HepG2 (cell line): ENCODE data around the gene ATP6V0D1. TPM values are rescaled to one million over a fixed set of nuclear protein-coding genes. Genes with fewer than 3 reads are reported as not detected.

ENCODE experiments used
- ATF1 ChIP-seq: IDR thresholded peaks from 2 replicates; pipeline ENCODE4 v1.6.1; 2016; ENCODE audit warnings: mild to moderate bottlenecking, control low read depth
- FUBP1 ChIP-seq: sonication (generic); formaldehyde crosslinking; IDR thresholded peaks from 2 replicates; pipeline ENCODE4 v1.5.1; 2020; ENCODE audit warnings: missing genetic modification reagents, mild to moderate bottlenecking, borderline replicate concordance
- IKZF1 ChIP-seq: fragments of 450-650 bp; IDR thresholded peaks from 2 replicates; pipeline ENCODE4 v1.7.1; 2016
- KLF16 ChIP-seq, 2 experiments: sonication (generic) in 1 of 2; formaldehyde crosslinking in 1 of 2; IDR thresholded peaks; 2 replicates each; pipeline versions ENCODE4 v1.6.1 to v1.8.0; 2016 to 2023; ENCODE audit warnings: missing genetic modification reagents in 2 of 2, missing compliant biosample characterization in 1 of 2
- MTF2 ChIP-seq: sonication (generic); formaldehyde crosslinking; IDR thresholded peaks from 2 replicates; pipeline ENCODE4 v1.5.0; 2020; ENCODE audit warnings: missing genetic modification reagents, borderline replicate concordance
- MXI1 ChIP-seq: IDR thresholded peaks from 3 replicates; pipeline ENCODE4 v1.6.1; 2012; ENCODE audit warnings: low read depth, low read length, inconsistent platforms, borderline replicate concordance
- NBN ChIP-seq: fragments of 450-650 bp; conservative IDR thresholded peaks from 2 replicates; pipeline ENCODE4 v1.6.1; 2017
- NFIB ChIP-seq: sonication (generic); formaldehyde crosslinking; IDR thresholded peaks from 2 replicates; pipeline ENCODE4 v1.9.0; 2021; ENCODE audit warnings: missing genetic modification reagents, mild to moderate bottlenecking, borderline replicate concordance
- NFIC ChIP-seq: IDR thresholded peaks from 2 replicates; pipeline ENCODE4 v1.6.1; 2012; ENCODE audit warnings: mild to moderate bottlenecking, low read length, inconsistent platforms
- RAD51 ChIP-seq: fragments of 450-650 bp; IDR thresholded peaks from 2 replicates; pipeline ENCODE4 v1.6.1; 2016; ENCODE audit warnings: borderline replicate concordance
- RBM22 ChIP-seq: fragments of 200-400 bp; formaldehyde crosslinking; optimal IDR thresholded peaks from 2 replicates; pipeline ENCODE3; 2017; ENCODE audit warnings: mild to moderate bottlenecking, low read length, moderate library complexity
- TFDP2 ChIP-seq: sonication (generic); formaldehyde crosslinking; IDR thresholded peaks from 2 replicates; pipeline ENCODE4 v1.4.0; 2020; ENCODE audit warnings: missing genetic modification reagents
- ZBTB8A ChIP-seq: sonication (generic); formaldehyde crosslinking; IDR thresholded peaks from 2 replicates; pipeline ENCODE4 v1.4.0; 2020; ENCODE audit warnings: mild to moderate bottlenecking, low read depth, missing genetic modification reagents, borderline replicate concordance
- ZIK1 ChIP-seq: sonication (generic); formaldehyde crosslinking; IDR thresholded peaks from 2 replicates; pipeline ENCODE4 v1.5.0; 2020; ENCODE audit warnings: mild to moderate bottlenecking, low read depth, missing genetic modification reagents, borderline replicate concordance
- ZNF124 ChIP-seq: sonication (generic); formaldehyde crosslinking; IDR thresholded peaks from 2 replicates; pipeline ENCODE4 v1.4.0; 2020; ENCODE audit warnings: missing genetic modification reagents
- ZNF501 ChIP-seq: sonication (generic); formaldehyde crosslinking; IDR thresholded peaks from 2 replicates; pipeline ENCODE4 v1.5.1; 2020; ENCODE audit warnings: mild to moderate bottlenecking, moderate library complexity, missing genetic modification reagents
- ZNF589 ChIP-seq: sonication (generic); formaldehyde crosslinking; conservative IDR thresholded peaks from 2 replicates; pipeline ENCODE4 v1.8.0; 2022; ENCODE audit warnings: mild to moderate bottlenecking, moderate library complexity, missing genetic modification reagents
- ZNF879 ChIP-seq: sonication (generic); formaldehyde crosslinking; IDR thresholded peaks from 2 replicates; pipeline ENCODE4 v1.8.1; 2023; ENCODE audit warnings: missing genetic modification reagents
- polyA plus RNA-seq, 8 experiments: library from polyadenylated mRNA; depleted of rRNA in 3 of 8; stranded (reverse) in 7 of 8; unstranded in 1 of 8; fragments of >200 nt; fragmentation: Illumina TruSeq in 4 of 8; extraction: Trizol in 4 of 8; gene quantifications; 2 replicates each; pipeline versions ENCODE4 v1.2.1 to v1.2.3, GENCODE V29; 2011 to 2016; ENCODE audit warnings: low read depth in 4 of 8, missing spikeins in 1 of 8, mixed read lengths in 1 of 8; ENCODE audit not compliant: insufficient read depth in 1 of 8
- total RNA-seq, 5 experiments: library from RNA; depleted of rRNA; stranded (reverse); fragments of >200 nt; fragmentation: Illumina TruSeq; extraction: Trizol; gene quantifications; 2 replicates each; pipeline ENCODE4 v1.2.3, GENCODE V29; 2016; ENCODE audit warnings: low read depth in 1 of 5
- TF ChIP-seq, protein P1 (sequence below): sonication (generic); formaldehyde crosslinking; IDR thresholded peaks from 2 replicates; pipeline ENCODE4 v1.5.0; 2020; ENCODE audit warnings: missing genetic modification reagents, mild to moderate bottlenecking, borderline replicate concordance
- TF ChIP-seq, protein P2 (sequence below): IDR thresholded peaks from 2 replicates; pipeline ENCODE4 v1.6.1; 2018; ENCODE audit warnings: missing genetic modification reagents, mild to moderate bottlenecking, missing compliant biosample characterization
- TF ChIP-seq, protein P3 (sequence below): sonication (generic); formaldehyde crosslinking; IDR thresholded peaks from 2 replicates; pipeline ENCODE4 v1.8.1; 2023; ENCODE audit warnings: missing genetic modification reagents, mild to moderate bottlenecking, borderline replicate concordance

The ATP6V0D1 gene
- total and polyA plus RNA-seq, 2 of the 13 experiments (the other 11 are each of a cell fraction or from before 2014, with no cell fraction given), result 51.1 to 61.3 TPM

DNA sequence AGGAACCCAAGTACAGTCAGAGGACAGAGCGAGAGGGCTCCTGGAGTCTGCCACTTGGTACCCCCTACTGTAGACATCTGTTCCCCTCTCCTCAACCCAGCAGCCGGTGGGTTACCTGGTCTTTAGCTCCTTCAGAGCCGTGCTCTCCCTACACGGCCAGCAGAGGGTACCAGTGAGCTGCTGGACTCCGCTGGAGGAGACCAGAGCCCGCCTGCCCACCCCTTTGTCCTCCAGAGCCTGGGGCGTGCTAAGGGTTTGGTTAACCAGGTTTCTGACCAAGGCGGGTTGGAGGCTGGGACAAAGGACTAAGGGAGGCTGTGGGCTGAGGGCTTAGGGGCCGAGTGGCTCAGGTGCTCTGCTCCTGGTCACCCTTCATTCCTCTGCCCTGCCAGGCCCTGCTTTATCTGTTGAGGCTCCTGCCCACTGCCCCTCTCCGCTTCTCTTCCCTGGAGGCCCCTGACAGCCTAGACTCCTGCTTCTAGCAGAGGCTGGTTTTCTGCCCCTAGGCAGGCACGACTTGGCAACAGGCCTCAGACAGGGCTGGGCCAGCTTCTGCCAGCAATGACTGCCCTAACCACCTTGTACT is 52.7 kb downstream of the ATP6V0D1 start (continued):
- TF ChIP-seq FUBP1 (CRISPR knock-in tag) (0 out of 2 replicates have a peak, but pooled peaks have one; percentile 40), ZIK1 (CRISPR knock-in tag) (no peak), ZNF124 (CRISPR knock-in tag) (0 out of 2 replicates have a peak, but pooled peaks have one; percentile 82), ZBTB8A (CRISPR knock-in tag) (no peak), ZNF501 (CRISPR knock-in tag) (peak; percentile 36; the same call in 1 of the 2 replicates), RAD51 (no peak), IKZF1 (no peak), ATF1 (CRISPR knock-in tag) (no peak), TFDP2 (peak; percentile 64; the same call in 1 of the 2 replicates), KLF16 (CRISPR knock-in tag; IDR thresholded peaks at IDR 0.05) (0 out of 4 replicates have a peak, but pooled peaks of 1 of the 2 experiments have one; percentile 61), MXI1 (peak; percentile 57; the same call in 2 of the 3 replicates), NFIC (no peak), ZNF879 (CRISPR knock-in tag) (no peak), NFIB (CRISPR knock-in tag) (no peak), NBN (no peak), RBM22 (no peak), ZNF589 (no peak), MTF2 (CRISPR knock-in tag) (no peak)
- TF ChIP-seq, protein P1, sequence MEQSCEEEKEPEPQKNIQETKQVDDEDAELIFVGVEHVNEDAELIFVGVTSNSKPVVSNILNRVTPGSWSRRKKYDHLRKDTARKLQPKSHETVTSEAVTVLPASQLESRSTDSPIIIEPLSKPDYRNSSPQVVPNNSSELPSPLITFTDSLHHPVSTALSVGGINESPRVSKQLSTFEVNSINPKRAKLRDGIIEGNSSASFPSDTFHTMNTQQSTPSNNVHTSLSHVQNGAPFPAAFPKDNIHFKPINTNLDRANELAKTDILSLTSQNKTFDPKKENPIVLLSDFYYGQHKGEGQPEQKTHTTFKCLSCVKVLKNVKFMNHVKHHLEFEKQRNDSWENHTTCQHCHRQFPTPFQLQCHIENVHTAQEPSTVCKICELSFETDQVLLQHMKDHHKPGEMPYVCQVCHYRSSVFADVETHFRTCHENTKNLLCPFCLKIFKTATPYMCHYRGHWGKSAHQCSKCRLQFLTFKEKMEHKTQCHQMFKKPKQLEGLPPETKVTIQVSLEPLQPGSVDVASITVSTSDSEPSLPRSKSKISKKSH (CRISPR knock-in tag), result peak; percentile 69; the same call in 1 of the 2 replicates
- TF ChIP-seq, protein P2, sequence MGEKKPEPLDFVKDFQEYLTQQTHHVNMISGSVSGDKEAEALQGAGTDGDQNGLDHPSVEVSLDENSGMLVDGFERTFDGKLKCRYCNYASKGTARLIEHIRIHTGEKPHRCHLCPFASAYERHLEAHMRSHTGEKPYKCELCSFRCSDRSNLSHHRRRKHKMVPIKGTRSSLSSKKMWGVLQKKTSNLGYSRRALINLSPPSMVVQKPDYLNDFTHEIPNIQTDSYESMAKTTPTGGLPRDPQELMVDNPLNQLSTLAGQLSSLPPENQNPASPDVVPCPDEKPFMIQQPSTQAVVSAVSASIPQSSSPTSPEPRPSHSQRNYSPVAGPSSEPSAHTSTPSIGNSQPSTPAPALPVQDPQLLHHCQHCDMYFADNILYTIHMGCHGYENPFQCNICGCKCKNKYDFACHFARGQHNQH, result peak; percentile 55; the same call in 1 of the 2 replicates
- TF ChIP-seq, protein P3, sequence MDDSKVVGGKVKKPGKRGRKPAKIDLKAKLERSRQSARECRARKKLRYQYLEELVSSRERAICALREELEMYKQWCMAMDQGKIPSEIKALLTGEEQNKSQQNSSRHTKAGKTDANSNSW (CRISPR knock-in tag), result 0 out of 2 replicates have a peak, but pooled peaks have one; percentile 68
